OCI-LY1 (cell line): ENCODE data around the gene FGFR2.

ENCODE experiments used
- H2AFZ ChIP-seq: fragments of 200-600 bp; sonication (generic), shearing (Covaris generic); 2 replicates; pipeline ENCODE4 v1.6.0; 2014; ENCODE audit warnings: antibody characterized with exemption, mild to moderate bottlenecking, low read length
- H3F3A ChIP-seq: fragments of 200-600 bp; sonication (generic), shearing (Covaris generic); 2 replicates; pipeline ENCODE4 v1.6.0; 2014; ENCODE audit warnings: mild to moderate bottlenecking, antibody characterized with exemption, low read length, moderate library complexity; ENCODE audit not compliant: insufficient read depth
- H3K27ac ChIP-seq: fragments of 200-600 bp; sonication (generic); 2 replicates; pipeline ENCODE4 v1.5.1; 2014; ENCODE audit warnings: low read length, mixed run types, mild to moderate bottlenecking, low read depth; ENCODE audit not compliant: poor library complexity, severe bottlenecking
- H3K27me3 ChIP-seq: fragments of 200-600 bp; sonication (generic); 2 replicates; pipeline ENCODE4 v1.6.0; 2014; ENCODE audit warnings: antibody characterized with exemption, mild to moderate bottlenecking, low read length, moderate library complexity; ENCODE audit not compliant: insufficient read depth
- H3K36me3 ChIP-seq: fragments of 200-600 bp; sonication (generic); 2 replicates; pipeline ENCODE4 v1.6.1; 2014; ENCODE audit warnings: mild to moderate bottlenecking, antibody characterized with exemption, low read length, moderate library complexity, mixed read lengths; ENCODE audit not compliant: insufficient read depth
- H3K4me1 ChIP-seq: fragments of 200-600 bp; sonication (generic); 2 replicates; pipeline ENCODE4 v1.5.1; 2014; ENCODE audit warnings: mild to moderate bottlenecking, low read length, moderate library complexity; ENCODE audit not compliant: insufficient read depth, severe bottlenecking
- H3K4me2 ChIP-seq: fragments of 200-600 bp; sonication (generic), shearing (Covaris generic); 2 replicates; pipeline ENCODE4 v1.6.1; 2014; ENCODE audit warnings: low read length
- H3K4me3 ChIP-seq: fragments of 200-600 bp; sonication (generic); 2 replicates; pipeline ENCODE4 v1.5.1; 2014; ENCODE audit warnings: low read length, low read depth, mild to moderate bottlenecking, mixed read lengths; ENCODE audit not compliant: poor library complexity, severe bottlenecking
- H3K79me2 ChIP-seq: fragments of 200-600 bp; shearing (Covaris generic); 2 replicates; pipeline ENCODE4 v1.6.1; 2016; ENCODE audit warnings: mixed run types, low read length, mixed read lengths; ENCODE audit not compliant: insufficient read depth
- H3K9ac ChIP-seq: fragments of 200-600 bp; sonication (generic), shearing (Covaris generic); 2 replicates; pipeline ENCODE4 v1.6.1; 2014; ENCODE audit warnings: mild to moderate bottlenecking, low read length, mixed read lengths
- H3K9me2 ChIP-seq: fragments of 200-600 bp; sonication (generic), shearing (Covaris generic); 2 replicates; pipeline ENCODE4 v1.6.1; 2014; ENCODE audit warnings: low read depth, mild to moderate bottlenecking, low read length, mixed read lengths
- H3K9me3 ChIP-seq: fragments of 200-600 bp; shearing (Covaris generic); 2 replicates; pipeline ENCODE4 v1.6.1; 2014; ENCODE audit warnings: low read length, mixed read lengths
- H4K20me1 ChIP-seq: fragments of 200-600 bp; sonication (generic), shearing (Covaris generic); 2 replicates; pipeline ENCODE4 v1.6.0; 2016; ENCODE audit warnings: mild to moderate bottlenecking, low read length; ENCODE audit not compliant: insufficient read depth
- EZH2 ChIP-seq: fragments of 200-600 bp; sonication (generic), shearing (Covaris generic); IDR thresholded peaks from 2 replicates; pipeline ENCODE4 v1.8.0; 2017; ENCODE audit warnings: borderline replicate concordance, mixed run types, mild to moderate bottlenecking, antibody characterized with exemption, low read length, moderate library complexity, mixed read lengths
- TF ChIP-seq, protein P1 (sequence below): fragments of 200-600 bp; sonication (generic), shearing (Covaris generic); IDR thresholded peaks from 2 replicates; pipeline ENCODE4 v1.5.1; 2017; ENCODE audit warnings: mild to moderate bottlenecking, antibody characterized with exemption, low read length, moderate library complexity, mixed read lengths

FGFR2 gene

DNA sequence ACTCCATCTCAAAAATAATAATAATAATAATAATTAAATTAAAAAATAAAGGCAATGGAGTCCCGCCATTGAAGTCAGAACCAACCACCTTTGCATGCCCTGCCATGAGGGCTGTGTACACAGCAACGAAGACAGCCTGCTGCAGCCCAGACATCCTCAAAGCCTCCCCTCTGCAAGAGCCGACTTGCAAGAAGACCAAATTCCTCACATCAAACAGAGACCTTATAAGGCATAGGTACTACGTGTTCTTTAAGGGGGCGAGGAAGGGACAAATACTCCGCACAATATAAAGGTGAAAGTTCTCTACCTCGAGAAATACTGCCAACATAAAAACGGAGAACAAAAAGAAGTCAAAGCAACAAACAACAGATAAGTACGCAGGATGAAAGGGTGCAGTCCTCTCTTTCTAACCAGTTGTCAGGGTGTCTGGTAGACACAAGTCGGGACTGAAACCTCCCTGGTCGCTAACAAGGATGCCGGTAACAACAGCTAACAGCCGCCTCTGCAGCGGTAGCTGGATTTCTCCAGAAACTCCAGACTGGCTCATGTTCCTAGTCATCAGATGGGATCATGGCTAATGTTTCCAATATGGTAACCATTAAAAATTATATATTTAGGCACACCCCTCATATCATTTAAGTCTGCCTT lies 23.6 kb downstream of the FGFR2 start:
- H3K4me3 ChIP-seq: no peak overlapping the region
- no peaks in the 10 kb centered on the region for H4K20me1 ChIP-seq
- TF ChIP-seq, protein P1, sequence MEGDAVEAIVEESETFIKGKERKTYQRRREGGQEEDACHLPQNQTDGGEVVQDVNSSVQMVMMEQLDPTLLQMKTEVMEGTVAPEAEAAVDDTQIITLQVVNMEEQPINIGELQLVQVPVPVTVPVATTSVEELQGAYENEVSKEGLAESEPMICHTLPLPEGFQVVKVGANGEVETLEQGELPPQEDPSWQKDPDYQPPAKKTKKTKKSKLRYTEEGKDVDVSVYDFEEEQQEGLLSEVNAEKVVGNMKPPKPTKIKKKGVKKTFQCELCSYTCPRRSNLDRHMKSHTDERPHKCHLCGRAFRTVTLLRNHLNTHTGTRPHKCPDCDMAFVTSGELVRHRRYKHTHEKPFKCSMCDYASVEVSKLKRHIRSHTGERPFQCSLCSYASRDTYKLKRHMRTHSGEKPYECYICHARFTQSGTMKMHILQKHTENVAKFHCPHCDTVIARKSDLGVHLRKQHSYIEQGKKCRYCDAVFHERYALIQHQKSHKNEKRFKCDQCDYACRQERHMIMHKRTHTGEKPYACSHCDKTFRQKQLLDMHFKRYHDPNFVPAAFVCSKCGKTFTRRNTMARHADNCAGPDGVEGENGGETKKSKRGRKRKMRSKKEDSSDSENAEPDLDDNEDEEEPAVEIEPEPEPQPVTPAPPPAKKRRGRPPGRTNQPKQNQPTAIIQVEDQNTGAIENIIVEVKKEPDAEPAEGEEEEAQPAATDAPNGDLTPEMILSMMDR: no peak
- no peak overlapping the region for H3K4me2 ChIP-seq
- H2AFZ ChIP-seq: no peak overlapping the region
- no peaks in the 10 kb centered on the region for H3K9me3 ChIP-seq
- no peak overlapping the region for H3K27ac ChIP-seq
- no peaks in the 10 kb centered on the region for H3K79me2 ChIP-seq
- no peak overlapping the region for H3K9ac ChIP-seq
- no peaks in the 10 kb centered on the region for H3K9me2 ChIP-seq
- no peaks in the 10 kb centered on the region for H3K27me3 ChIP-seq
- no peaks in the 10 kb centered on the region for H3K36me3 ChIP-seq
- no peaks in the 10 kb centered on the region for H3K4me1 ChIP-seq
- H3F3A ChIP-seq: no peaks in the 10 kb centered on the region

DNA sequence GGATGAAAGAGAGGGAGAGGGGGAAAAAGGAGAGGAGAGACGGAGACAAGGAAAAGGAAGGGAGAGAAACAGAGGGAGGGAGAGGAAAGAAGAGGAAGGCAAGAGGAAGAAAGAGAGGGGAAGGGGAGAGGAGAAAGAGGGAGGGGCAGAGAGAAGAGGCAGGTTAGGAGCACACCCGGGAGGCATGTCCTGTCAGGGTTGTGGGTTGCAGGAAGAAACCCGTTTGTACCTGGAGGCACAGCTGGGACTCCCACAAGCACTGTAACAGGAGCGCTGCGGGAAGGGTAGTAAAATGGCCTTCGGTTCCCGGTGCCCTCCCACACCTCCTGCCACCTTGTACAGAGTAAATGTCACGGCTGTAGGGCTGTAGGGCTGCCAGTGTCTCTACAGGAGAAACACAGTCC lies 24.7 kb downstream of the FGFR2 start:
- H3K9ac ChIP-seq: no peak overlapping the region
- H3K27ac ChIP-seq: no peak overlapping the region
- no peaks in the 10 kb centered on the region for H4K20me1 ChIP-seq
- no peak overlapping the region for H2AFZ ChIP-seq
- H3K79me2 ChIP-seq: no peaks in the 10 kb centered on the region
- H3K4me1 ChIP-seq: no peaks in the 10 kb centered on the region
- no peaks in the 10 kb centered on the region for H3K9me2 ChIP-seq
- no peaks in the 10 kb centered on the region for H3F3A ChIP-seq
- H3K4me3 ChIP-seq: no peak overlapping the region
- H3K4me2 ChIP-seq: no peak overlapping the region
- H3K9me3 ChIP-seq: no peaks in the 10 kb centered on the region
- H3K27me3 ChIP-seq: no peaks in the 10 kb centered on the region
- TF ChIP-seq EZH2: no peak
- TF ChIP-seq, protein P1: no peak
- no peaks in the 10 kb centered on the region for H3K36me3 ChIP-seq

DNA sequence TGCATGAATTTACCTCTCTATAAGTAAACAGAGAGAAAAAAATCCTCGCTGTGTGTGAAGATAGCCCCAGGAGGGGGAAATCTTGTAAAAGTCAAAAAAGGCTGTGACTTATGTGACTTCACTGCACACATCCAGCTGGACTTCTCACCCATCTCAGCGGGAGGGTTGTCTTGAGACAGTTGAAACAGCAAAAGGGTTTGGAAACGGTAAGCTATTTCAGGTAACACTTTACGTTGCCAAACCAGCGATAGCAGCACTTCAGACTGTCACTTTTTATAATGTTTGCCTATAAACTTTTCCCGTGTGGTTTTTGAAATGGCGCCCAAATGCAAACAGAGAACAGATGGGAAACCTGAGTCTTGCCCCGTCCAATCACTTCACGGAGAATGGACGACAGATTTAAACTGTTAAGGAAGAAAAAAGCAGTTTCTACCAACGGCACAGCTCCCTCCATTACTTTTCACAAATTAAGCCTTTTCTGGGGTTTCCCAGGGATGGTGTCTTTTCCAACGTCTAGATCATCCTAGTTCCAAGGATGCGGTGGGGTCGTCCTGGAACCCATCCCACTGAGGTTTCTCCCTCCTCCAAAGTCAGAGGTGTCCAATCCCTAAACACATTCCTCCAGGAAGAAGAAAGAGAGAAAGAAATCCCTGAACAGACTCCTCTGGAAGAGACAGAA lies 25.2 kb downstream of the FGFR2 start:
- TF ChIP-seq, protein P1: no peak
- no peak for TF ChIP-seq EZH2
- Histone ChIP-seq H4K20me1 (no peaks in the 10 kb centered on the region), H2AFZ (no peak overlapping the region), H3K79me2 (no peaks in the 10 kb centered on the region), H3F3A (no peaks in the 10 kb centered on the region), H3K27ac (no peak overlapping the region), H3K9ac (no peak overlapping the region), H3K27me3 (no peaks in the 10 kb centered on the region), H3K4me3 (no peak overlapping the region), H3K36me3 (no peaks in the 10 kb centered on the region), H3K9me2 (no peaks in the 10 kb centered on the region), H3K4me1 (no peaks in the 10 kb centered on the region), H3K9me3 (no peaks in the 10 kb centered on the region), H3K4me2 (no peak overlapping the region)
